BLaER1 treated with 17β-estradiol and CSF1 and Interleukin-3, amounts not matched to agents 10 nM and 100 nM (cell line): Measurements from ENCODE around the gene KIRREL2.

Experiments
- H3K27ac ChIP-seq, 11 experiments: shearing (Covaris generic); formaldehyde crosslinking; 2 replicates each; pipeline ENCODE4 v1.8.1; 2022
- H3K27me3 ChIP-seq, 11 experiments: shearing (Covaris generic); formaldehyde crosslinking; 2 replicates each; pipeline ENCODE4 v1.8.1; 2022
- H3K36me3 ChIP-seq, 11 experiments: shearing (Covaris generic); formaldehyde crosslinking; 2 replicates each; pipeline ENCODE4 v1.8.1; 2022
- H3K4me1 ChIP-seq, 10 experiments: shearing (Covaris generic); formaldehyde crosslinking; 2 replicates each; pipeline ENCODE4 v1.8.1; 2022
- H3K4me2 ChIP-seq, 11 experiments: shearing (Covaris generic); formaldehyde crosslinking; 2 replicates each; pipeline ENCODE4 v1.8.1; 2022
- H3K4me3 ChIP-seq, 10 experiments: shearing (Covaris generic); formaldehyde crosslinking; 2 replicates each; pipeline ENCODE4 v1.8.1; 2022
- H3K9ac ChIP-seq, 11 experiments: shearing (Covaris generic); formaldehyde crosslinking; 2 replicates each; pipeline ENCODE4 v1.8.1; 2022
- H3K9me3 ChIP-seq, 11 experiments: shearing (Covaris generic); formaldehyde crosslinking; replicated peaks in 1 of 11; 2 replicates each; pipeline ENCODE4 v1.8.1; 2022
- H4K20me1 ChIP-seq, 11 experiments: shearing (Covaris generic); formaldehyde crosslinking; 2 replicates each; pipeline ENCODE4 v1.8.1; 2022
- Cebpa-rat ChIP-seq, 11 experiments: shearing (Covaris generic); IDR thresholded peaks; 2 replicates each; pipeline ENCODE4 v1.8.1; 2022

KIRREL2 gene

DNA sequence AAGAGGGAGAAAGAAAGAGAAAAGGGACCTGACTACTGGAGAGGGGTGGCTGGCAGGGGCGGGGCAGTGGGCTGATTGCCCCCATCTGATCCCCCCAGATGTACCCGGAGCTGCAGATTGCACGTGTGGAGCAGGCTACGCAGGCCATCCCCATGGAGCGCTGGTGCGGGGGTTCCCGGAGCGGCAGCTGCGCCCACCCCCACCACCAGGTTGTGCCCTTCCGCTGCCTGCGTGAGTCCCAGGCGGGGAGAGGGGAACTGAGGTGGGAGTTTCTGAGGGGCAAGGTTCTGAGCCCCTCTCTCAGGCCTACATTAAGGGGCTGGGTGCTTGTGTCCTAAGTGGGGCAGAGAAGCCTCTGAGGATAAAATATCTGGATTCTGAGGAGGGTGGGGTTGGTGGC lies 14.1 kb downstream of the KIRREL2 start:
- no peak for TF ChIP-seq Cebpa-rat (IDR thresholded peaks at IDR 0.05)
- no peaks in the 10 kb centered on the region for H3K36me3 ChIP-seq
- H3K4me3 ChIP-seq, result no peak overlapping the region
- peaks cover 0 to 15% (median 0%) of the 10 kb centered on the region in 11 experiments; a peak in 3 of 22 replicates for H4K20me1 ChIP-seq
- no peak overlapping the region for H3K9ac ChIP-seq
- H3K27ac ChIP-seq, result no peak overlapping the region
- H3K27me3 ChIP-seq, result peaks cover 41 to 49% (median 45%) of the 10 kb centered on the region in 11 experiments
- H3K4me1 ChIP-seq, result peaks cover 11 to 17% (median 15%) of the 10 kb centered on the region in 10 experiments
- H3K4me2 ChIP-seq, result no peak overlapping the region
- no peaks in the 10 kb centered on the region for H3K9me3 ChIP-seq

DNA sequence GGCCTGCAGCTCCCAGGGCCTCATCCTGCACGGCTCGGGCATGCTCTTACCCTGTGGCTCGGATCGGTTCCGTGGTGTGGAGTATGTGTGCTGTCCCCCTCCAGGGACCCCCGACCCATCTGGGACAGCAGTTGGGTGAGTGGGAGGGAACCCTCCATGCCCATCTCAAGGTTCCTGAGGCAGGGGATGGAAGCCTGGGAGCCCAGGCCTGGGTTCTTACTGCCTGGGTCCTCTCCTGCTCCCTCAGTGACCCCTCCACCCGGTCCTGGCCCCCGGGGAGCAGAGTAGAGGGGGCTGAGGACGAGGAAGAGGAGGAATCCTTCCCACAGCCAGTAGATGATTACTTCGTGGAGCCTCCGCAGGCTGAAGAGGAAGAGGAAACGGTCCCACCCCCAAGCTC lies 14.9 kb downstream of the KIRREL2 start:
- H3K27ac ChIP-seq, result no peak overlapping the region
- peaks cover 0 to 15% (median 0%) of the 10 kb centered on the region in 11 experiments; a peak in 3 of 22 replicates for H4K20me1 ChIP-seq
- no peaks in the 10 kb centered on the region for H3K9me3 ChIP-seq
- peaks cover 11 to 17% (median 15%) of the 10 kb centered on the region in 10 experiments for H3K4me1 ChIP-seq
- H3K4me3 ChIP-seq, result no peak overlapping the region
- H3K36me3 ChIP-seq, result no peaks in the 10 kb centered on the region
- H3K4me2 ChIP-seq, result no peak overlapping the region
- no peak for TF ChIP-seq Cebpa-rat (IDR thresholded peaks at IDR 0.05)
- no peak overlapping the region for H3K9ac ChIP-seq
- H3K27me3 ChIP-seq, result peaks cover 34 to 44% (median 39%) of the 10 kb centered on the region in 11 experiments

DNA sequence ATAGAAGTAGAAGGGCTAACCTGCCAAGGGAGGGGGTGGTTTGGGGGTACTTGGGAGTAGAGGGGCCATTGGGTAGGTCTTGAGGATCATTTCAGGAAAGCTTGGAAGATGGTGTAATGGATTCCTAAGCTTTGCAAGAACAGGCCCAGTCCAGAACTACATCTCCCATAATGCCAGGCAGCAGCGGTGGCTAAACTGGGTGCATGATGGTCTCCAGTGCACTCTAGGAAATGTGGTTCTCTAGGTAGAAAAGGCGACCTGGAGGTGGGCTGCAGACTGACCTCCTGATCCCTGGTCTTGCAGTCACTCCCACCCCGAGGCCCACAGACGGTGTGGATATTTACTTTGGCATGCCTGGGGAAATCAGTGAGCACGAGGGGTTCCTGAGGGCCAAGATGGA lies 15.5 kb downstream of the KIRREL2 start:
- Histone ChIP-seq H3K9ac (no peak overlapping the region), H3K4me3 (no peak overlapping the region), H3K36me3 (no peaks in the 10 kb centered on the region), H3K4me1 (peaks cover 11 to 17% (median 15%) of the 10 kb centered on the region in 10 experiments), H3K27me3 (peaks cover 28 to 44% (median 35%) of the 10 kb centered on the region in 11 experiments), H3K27ac (no peak overlapping the region), H4K20me1 (peaks cover 0 to 15% (median 0%) of the 10 kb centered on the region in 11 experiments; a peak in 3 of 22 replicates), H3K9me3 (no peaks in the 10 kb centered on the region), H3K4me2 (no peak overlapping the region)
- TF ChIP-seq Cebpa-rat (IDR thresholded peaks at IDR 0.05), result no peak

DNA sequence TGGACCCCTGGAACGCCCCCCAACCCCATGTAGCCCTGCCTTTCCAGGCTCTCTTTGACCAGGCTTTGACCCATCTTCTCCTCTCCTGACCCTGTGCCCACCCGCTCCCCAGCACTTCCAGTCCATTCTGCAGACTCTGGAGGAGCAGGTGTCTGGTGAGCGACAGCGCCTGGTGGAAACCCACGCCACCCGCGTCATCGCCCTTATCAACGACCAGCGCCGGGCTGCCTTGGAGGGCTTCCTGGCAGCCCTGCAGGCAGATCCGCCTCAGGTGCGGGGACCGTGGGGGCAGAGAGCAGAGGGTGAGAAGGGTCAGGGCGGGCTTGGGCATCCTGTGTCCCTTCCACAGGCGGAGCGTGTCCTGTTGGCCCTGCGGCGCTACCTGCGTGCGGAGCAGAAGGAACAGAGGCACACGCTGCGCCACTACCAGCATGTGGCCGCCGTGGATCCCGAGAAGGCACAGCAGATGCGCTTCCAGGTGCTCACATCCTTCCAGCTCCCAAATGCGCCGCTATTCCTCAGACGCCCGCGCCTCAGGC lies 17.8 kb downstream of the KIRREL2 start:
- no peaks in the 10 kb centered on the region for H3K36me3 ChIP-seq
- H3K4me2 ChIP-seq, result no peak overlapping the region
- H3K27ac ChIP-seq, result no peak overlapping the region
- no peak overlapping the region for H3K9ac ChIP-seq
- no peak for TF ChIP-seq Cebpa-rat (IDR thresholded peaks at IDR 0.05)
- peaks cover 25 to 44% (median 35%) of the 10 kb centered on the region in 11 experiments for H3K27me3 ChIP-seq
- H3K4me3 ChIP-seq, result no peak overlapping the region
- peaks cover 6 to 12% (median 8%) of the 10 kb centered on the region in 10 experiments for H3K4me1 ChIP-seq
- peaks cover 0 to 19% (median 8%) of the 10 kb centered on the region in 11 experiments; a peak in 11 of 22 replicates for H4K20me1 ChIP-seq
- no peaks in the 10 kb centered on the region for H3K9me3 ChIP-seq

DNA sequence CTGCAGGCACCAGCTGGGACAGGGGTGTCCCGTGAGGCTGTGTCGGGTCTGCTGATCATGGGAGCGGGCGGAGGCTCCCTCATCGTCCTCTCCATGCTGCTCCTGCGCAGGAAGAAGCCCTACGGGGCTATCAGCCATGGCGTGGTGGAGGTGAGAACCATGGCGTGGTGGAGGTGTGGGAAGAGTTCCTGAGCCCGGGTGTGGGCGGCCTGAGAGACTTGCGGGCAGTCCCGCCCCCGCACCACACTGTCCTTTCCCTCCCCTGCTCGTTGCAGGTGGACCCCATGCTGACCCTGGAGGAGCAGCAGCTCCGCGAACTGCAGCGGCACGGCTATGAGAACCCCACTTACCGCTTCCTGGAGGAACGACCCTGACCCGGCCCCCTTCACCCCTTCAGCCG lies 22.4 kb downstream of the KIRREL2 start:
- Histone ChIP-seq H3K9me3 (no peaks in the 10 kb centered on the region), H4K20me1 (peaks cover 0 to 26% (median 8%) of the 10 kb centered on the region in 11 experiments; a peak in 11 of 22 replicates), H3K4me3 (no peak overlapping the region), H3K4me1 (peaks cover 3 to 10% (median 7%) of the 10 kb centered on the region in 10 experiments; a peak in 16 of 20 replicates), H3K27ac (no peak overlapping the region), H3K4me2 (peak overlapping the region in 5 of 11 experiments; percentile 37 to 71 (median 47); a peak in 7 of 22 replicates), H3K9ac (no peak overlapping the region), H3K36me3 (no peaks in the 10 kb centered on the region), H3K27me3 (peaks cover 21 to 52% (median 40%) of the 10 kb centered on the region in 11 experiments)
- TF ChIP-seq Cebpa-rat (IDR thresholded peaks at IDR 0.05), result no peak

DNA sequence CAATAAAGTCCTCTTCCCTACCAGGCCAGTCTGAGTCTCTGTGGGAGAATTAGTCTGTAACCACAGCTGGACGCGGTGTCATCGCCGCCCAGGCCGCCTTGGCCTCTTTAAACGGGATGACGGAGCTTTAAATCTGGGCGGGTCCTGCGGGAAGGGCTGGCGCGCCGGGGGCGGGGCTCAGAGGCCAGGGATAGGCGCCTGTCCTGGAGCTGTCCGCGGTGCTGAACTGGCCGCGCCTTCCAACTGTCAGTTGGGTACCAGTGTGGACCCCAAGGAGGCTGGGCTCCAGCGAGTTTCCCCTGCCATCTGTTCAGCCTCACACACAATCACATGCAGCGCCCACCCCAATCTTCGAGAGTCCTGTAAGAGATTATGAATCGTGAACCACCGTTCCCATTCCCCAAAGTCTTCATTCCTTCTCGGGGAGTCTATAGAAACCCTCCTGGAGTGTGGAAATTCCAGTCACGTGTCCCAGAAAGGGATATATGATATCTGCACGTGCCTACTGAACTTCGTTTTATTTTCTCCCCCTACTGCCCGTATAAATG lies 23.1 kb downstream of the KIRREL2 start:
- Histone ChIP-seq H3K36me3 (no peaks in the 10 kb centered on the region), H3K4me1 (peaks cover 3 to 10% (median 7%) of the 10 kb centered on the region in 10 experiments; a peak in 16 of 20 replicates), H3K4me3 (no peak overlapping the region), H3K27ac (no peak overlapping the region), H3K4me2 (peak overlapping the region; percentile 11 to 71 (median 41); a peak in 16 of 22 replicates), H3K27me3 (peaks cover 21 to 52% (median 40%) of the 10 kb centered on the region in 11 experiments), H4K20me1 (peaks cover 0 to 31% (median 8%) of the 10 kb centered on the region in 11 experiments; a peak in 12 of 22 replicates), H3K9me3 (no peaks in the 10 kb centered on the region), H3K9ac (no peak overlapping the region)
- TF ChIP-seq Cebpa-rat (IDR thresholded peaks at IDR 0.05), result no peak

DNA sequence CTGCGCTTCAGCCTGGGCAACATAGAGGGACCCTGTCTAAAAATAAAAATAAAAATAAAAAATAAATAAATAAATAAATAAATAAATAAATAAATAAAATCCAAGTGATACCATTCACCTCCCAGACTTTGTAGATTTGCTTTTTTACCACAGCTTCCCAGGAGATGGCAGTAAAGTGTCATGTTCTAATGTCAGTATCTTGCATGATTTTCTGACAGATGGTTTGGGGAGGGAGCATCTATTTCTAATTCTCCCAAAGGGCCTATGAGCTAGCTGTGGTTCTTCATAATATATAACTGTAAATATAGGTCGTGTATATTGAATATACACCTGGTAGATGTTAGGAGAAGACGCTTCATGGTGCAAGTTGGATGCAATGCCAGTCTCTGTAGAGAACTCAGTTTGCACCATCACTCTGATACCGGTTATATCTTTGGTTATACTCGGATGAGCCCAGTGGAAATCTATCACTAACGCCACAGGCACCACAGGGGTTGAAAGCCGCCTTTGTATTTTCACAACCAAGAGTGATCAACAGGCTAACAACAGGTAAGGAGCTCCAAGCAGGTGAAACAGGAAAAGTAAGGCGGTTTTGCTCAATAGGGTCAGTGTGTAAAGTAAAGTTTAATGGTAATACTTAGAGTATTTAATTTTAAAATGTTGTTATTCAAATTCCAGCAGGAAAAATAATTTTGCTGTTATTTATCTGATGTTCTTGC lies 25.6 kb downstream of the KIRREL2 start:
- H4K20me1 ChIP-seq, result peaks cover 0 to 55% (median 10%) of the 10 kb centered on the region in 11 experiments; a peak in 18 of 22 replicates
- peaks cover 21 to 42% (median 36%) of the 10 kb centered on the region in 11 experiments for H3K27me3 ChIP-seq
- no peak overlapping the region for H3K27ac ChIP-seq
- no peak for TF ChIP-seq Cebpa-rat (IDR thresholded peaks at IDR 0.05)
- H3K4me1 ChIP-seq, result peaks cover 3 to 10% (median 7%) of the 10 kb centered on the region in 10 experiments; a peak in 16 of 20 replicates
- no peaks in the 10 kb centered on the region for H3K9me3 ChIP-seq
- H3K9ac ChIP-seq, result no peak overlapping the region
- H3K4me3 ChIP-seq, result no peak overlapping the region
- peaks cover 6 to 20% (median 9%) of the 10 kb centered on the region in 11 experiments; a peak in 19 of 22 replicates for H3K36me3 ChIP-seq
- H3K4me2 ChIP-seq, result peak overlapping the region in 5 of 11 experiments; percentile 3 to 56 (median 16); a peak in 4 of 22 replicates

DNA sequence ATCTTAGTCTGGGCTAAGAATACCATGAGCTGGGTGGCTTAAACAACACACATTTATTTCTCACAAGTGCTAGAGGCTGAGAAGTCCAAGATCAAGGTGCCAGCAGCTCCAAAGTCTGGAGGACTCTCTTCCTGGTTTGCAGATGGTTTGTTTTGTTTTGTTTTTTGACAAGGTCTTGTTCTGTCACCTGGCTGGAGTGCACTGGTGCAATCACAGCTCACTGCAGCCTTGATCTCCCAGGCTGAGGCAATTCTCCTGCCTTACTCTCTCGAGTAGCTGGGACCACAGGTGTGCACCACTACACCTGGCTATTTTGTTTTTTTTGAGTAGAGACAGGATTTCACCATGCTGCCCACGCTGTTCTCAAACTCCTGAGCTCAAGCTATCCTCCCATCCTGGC lies 27.2 kb downstream of the KIRREL2 start:
- no peak overlapping the region for H3K27ac ChIP-seq
- no peaks in the 10 kb centered on the region for H3K9me3 ChIP-seq
- peaks cover 20 to 36% (median 25%) of the 10 kb centered on the region in 11 experiments for H3K36me3 ChIP-seq
- TF ChIP-seq Cebpa-rat (IDR thresholded peaks at IDR 0.05), result no peak
- no peak overlapping the region for H3K4me3 ChIP-seq
- H4K20me1 ChIP-seq, result peaks cover 4 to 67% (median 14%) of the 10 kb centered on the region in 11 experiments; a peak in 19 of 22 replicates
- no peak overlapping the region for H3K4me2 ChIP-seq
- peaks cover 3 to 10% (median 7%) of the 10 kb centered on the region in 10 experiments; a peak in 16 of 20 replicates for H3K4me1 ChIP-seq
- no peak overlapping the region for H3K9ac ChIP-seq
- H3K27me3 ChIP-seq, result peaks cover 5 to 26% (median 20%) of the 10 kb centered on the region in 11 experiments
